TTC549 (cell line): ENCODE measurements around the gene OSBP2.
"Not testable (repeated sequence)": the region's sequence is repeated elsewhere in the genome, so short reads cannot be mapped to it uniquely, and the experiment has no call there.

Source experiments
- FAIRE-seq: peaks from 2 replicates; lab custom pipeline; 2012; peaks lifted over from hg19 to GRCh38; lab: Jason Lieb, UNC

The OSBP2 gene

DNA sequence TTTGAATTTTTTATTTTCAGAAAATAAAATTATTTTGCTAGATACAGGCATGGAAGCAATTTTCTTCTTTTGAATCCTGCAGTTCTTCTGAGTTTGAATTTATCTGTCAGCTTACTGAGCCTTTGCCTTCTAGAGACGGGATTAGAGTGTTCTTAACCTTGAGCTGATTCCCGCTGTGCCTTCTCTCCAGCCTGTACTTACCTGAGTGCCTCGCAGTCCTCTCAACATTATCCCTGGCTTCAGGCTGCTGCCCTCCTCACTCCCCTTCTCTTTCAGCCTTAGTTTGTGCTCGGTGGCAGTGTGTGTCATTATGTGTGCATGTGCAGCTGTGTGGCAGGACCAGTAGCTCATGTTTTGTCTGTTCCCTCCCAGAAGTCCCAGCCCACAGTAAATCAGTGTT lies 24.3 kb downstream of the OSBP2 start:
- FAIRE-seq, result no peak

DNA sequence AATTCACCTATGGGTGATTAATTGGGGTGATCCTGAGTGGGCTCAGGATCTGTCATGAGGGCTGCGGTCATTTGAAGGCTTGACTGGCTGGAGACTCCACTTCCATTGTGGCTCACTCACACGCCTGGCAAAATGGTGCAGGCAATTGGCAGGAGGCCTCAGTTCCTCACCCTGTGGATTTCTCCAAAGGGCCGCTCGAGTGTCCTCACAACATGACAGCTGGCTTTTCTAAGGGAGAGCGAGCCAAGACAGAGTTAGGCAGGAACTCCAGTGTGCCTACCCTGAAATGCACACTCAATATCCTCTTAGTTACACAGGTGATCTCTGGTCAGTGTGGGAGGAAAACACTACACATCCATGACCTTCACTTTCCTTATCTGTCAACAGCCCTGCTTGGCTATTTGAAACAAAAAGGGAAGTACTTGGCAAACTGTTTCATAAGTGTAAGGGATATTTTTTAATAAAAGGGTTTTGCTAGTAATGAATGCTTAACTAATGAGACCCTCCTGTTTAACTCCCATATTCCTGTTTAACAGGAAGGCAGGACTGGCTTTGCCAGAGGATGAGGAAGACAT lies 25.7 kb downstream of the OSBP2 start:
- FAIRE-seq, result no peak

DNA sequence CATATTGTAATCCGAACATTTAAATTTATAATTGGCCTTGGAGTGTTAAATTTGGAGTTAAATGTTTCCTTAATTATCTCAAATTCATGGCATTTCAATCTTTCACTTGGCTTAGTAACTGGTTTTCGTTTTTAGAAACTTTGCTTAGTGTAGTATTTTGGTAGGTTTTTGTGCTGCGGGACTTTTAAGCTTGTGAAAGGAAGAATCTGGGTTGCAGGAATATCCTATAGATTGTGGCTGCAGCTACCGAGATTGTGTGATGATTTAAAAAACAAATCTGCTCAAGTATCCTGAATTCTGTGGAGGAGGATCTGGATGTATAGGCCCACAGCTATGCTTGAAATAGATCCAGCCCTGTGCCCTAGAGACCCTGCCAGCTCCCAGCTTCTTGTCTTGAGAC lies 27.1 kb downstream of the OSBP2 start:
- no peak for FAIRE-seq

DNA sequence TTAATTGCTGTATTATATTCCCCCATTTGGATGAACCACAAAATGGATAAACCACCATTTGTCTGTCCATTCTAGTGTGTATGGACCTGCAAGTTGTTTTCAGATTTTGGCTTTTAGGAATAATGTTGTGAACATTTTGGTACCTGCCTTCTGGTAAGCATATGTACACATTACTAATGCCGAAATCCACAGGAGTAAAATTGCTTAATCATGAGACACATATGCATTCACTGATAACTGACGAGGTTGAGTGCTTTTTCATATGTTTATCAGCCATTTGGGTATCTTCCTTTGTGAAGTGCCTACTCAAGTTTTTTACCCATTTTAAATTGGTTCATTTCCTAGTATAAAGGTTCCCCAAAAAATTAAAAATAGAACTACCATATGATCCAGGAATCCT lies 34.2 kb downstream of the OSBP2 start:
- no peak for FAIRE-seq

DNA sequence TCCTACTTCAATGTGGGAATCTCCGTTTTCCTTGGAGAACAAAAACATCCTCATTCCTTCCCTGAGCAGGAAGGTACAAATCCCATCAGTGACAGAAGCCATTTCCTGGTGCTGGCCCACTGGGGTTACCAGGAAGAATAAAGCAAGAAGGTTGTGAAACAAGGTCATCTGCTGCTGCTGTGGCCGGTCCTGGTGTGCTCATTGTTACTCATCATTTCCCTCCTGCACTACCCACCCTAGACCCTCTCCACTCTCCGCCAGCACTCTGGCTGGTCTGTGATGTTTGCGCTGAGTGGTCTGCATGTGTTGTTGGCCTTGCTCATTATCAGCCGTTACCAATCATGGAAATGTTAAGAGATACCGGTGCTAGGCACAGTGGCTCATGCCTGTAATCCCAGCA lies 37.0 kb downstream of the OSBP2 start:
- FAIRE-seq, result no peak

DNA sequence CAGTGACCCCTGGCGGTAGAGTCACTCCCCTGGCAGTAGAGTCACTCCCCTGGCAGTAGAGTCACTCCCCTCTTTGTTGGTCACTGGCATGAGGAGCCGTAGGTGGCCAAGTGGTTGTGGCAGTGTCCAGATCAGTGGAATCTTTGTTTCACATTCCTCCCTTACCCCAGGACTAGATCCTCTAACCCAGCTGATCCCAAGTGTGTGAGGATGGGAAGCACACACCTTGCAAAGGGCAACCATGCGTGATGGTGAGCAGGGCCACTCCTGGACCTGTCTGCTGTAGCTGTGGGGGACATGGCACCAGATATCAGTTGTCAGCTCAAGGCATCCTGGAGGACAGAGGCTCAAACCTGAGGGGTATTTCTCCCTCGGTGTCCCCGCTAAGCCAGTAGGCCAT lies 37.8 kb downstream of the OSBP2 start:
- FAIRE-seq, result no peak

DNA sequence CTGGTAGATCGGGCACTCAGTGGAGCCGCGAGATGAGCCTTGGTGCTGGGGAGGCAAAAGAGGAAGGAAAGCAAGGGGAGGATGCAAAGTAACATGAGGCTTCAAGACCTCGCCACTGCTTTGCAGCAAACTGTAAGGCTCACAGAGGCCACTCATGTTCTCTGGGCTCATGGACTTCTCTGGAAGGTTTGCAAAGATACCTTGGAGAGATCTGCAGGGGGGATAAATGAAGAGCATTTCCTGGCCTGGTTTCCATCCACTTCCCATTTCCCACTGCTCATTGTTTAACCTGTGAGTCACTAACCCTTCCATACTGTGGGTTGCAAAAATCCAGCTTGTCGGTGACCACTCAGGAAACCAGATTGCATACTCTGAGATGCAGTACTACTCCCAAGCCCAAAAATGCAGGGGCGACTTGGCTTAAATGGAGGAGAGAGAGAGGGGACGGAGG lies 38.5 kb downstream of the OSBP2 start:
- no peak for FAIRE-seq

DNA sequence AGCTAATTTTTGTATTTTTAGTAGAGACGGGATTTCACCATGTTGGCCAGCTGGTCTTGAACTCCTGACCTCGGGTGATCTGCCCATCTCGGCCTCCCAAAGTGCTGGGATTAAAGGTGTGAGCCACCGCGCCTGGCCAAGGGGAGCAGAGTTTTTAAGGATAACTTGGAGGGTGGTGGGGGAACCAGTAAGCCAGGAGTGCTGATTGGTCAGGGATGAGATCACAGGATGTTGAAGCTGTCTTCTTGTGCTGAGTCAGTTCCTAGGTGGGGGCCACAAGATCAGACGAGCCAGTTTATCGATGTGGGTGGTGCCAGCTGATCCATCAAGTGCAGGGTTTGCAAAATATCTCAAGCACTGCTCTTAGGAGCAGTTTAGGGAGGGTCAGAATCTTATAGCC lies 45.3 kb downstream of the OSBP2 start:
- FAIRE-seq, result not testable (repeated sequence)

DNA sequence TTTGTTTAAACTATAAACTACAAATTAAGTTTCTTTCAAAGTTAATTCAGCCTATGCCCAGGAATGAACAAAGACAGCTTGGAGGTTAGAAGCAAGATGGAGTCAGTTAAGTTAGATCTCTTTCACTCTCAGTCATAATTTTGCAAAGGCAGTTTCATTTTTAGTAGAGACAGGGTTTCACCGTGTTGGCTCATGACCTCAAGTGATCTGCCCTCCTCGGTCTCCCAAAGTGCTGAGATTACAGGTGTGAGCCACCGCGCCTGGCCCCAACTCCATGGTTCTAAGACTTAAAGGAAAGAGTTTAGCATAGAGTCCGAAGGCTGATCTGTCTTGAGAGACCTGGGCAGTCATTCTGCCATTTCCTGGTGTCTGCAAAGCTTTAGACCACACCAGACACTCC lies 45.8 kb downstream of the OSBP2 start:
- not testable (repeated sequence) for FAIRE-seq

DNA sequence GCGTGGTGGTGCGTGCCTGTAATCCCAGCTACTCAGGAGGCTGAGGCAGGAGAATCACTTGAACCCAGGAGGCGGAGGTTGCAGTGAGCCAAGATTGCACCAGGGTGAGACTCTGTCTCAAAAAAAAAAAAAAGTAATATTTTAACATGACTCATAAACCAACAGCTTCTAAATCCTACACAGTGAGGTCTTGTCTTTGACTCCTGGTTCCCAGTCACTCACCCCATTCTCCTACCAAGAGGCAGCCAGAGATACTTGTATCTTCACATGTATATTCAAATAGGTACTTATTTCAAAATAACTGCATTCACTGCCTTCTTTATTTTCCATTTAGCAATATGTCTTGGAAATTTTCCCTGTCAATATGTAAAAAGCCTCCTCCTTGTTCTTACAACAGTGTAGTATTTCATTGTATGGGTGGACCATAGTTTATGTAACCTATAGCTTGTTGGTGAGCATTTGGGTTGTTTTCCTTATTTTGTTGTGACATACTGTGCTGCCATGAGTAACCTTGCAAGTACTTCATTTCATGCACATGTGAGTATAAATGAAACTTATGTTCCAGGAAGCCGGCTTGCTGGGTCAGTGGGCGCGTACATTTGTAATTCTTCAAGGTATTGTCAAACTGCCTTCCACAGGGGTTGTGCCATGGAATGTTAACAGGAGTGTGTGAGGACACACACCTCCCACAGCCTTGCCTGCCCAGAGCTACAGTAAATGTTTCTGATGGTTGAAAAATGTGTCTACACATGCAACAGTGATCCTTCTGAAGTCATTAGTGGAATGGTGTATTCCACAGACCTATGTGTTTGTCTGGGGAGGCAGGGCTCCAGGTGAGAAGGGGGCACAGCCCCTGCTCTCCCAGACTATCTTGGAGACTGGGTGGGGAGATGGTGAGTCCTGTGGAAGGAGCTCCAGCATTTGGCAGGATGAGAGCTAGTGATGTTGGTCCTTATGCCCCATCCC lies 47.9 kb downstream of the OSBP2 start:
- FAIRE-seq, result no peak

DNA sequence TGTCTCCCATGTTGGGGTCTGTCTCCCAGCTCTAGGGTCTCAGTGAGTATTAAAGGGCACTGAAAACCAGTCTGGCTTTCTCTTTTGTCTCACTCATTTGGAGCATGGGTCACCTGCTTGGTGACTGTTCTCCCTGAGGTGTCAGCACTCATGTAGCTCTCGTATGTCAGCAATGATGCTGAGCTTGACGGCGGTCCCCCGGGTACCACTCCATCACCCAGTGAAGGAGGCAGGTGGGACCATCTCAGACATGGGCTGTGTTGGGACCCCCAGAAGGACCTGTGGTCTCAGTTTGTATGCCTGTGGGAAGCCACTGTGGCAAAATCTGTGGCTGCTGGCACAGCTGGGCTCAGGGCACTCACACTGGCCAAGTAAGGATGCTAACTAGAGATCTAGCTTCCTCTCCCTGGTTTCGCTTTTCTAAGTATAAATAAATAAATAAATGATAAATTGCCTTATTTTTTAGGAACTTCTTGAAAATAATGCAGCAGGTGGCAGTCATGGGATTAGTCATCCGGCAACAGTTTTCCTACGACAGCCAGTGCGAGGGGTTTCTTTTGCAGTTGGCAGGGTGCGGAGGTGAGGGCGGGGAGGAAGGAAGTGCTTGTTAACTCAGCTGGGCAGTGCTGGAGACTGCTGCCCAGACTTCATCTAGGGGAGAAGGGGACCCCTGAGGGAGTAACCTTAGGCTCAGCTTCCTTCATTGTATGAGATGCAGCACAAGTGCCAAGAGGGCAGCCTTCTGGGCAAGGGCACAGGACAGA lies 48.8 kb downstream of the OSBP2 start:
- FAIRE-seq, result no peak

DNA sequence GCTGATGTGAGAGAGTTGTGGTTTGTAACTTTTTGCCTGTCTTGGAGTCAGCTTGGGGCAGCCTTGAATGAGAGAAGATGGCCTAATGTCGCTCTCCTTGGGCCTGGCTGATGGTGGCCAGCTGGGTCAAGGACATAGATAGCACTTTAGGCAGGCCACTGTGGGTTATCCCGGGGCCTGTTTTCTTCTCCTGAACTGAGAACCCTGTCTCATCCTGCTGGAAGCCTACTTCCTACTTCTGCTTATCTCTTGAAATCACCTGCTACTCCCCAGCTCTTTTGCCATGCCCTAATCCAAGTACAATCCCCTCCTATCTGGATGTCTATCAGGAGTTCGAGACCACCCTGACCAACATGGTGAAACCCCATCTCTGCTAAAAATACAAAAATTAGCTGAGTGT lies 49.5 kb downstream of the OSBP2 start:
- no peak for FAIRE-seq

DNA sequence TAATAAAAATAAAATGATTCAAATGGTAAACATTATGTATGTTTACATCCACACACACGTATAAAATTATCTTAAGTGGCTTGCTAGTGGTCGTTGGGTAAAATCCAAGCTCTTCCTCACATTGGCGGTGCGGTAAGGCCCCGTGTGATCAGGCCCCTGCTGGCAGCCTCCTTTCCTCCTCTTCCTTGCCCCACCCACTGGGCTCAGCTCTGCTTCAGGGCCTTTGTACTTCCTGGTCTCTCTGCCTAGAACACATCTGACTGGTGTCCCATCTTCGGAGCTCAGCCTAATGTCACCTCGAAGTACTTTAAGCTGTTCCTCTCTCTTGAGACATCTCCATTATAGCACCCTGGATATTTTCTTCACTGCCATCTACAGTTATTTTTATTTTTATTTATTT lies 52.8 kb downstream of the OSBP2 start:
- no peak for FAIRE-seq

DNA sequence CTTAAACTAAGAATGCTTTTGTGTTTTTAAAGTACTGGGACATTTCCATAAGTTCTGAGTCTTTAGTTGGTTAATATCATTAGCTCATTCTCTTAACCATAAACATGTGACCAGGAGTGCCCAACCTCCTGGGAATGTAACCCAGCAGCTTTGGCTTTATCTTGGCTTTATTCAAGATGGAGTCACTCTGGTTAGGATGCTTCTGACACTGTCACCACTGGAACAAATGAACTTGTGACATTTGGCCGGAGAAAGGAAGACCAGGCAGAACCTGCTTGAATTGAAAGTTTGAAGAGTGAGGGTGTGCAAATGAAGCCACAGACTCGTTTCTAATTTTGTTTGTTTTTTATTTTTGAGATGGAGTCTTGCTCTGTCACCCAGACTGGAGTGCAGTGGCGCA lies 54.6 kb downstream of the OSBP2 start:
- FAIRE-seq, result no peak

DNA sequence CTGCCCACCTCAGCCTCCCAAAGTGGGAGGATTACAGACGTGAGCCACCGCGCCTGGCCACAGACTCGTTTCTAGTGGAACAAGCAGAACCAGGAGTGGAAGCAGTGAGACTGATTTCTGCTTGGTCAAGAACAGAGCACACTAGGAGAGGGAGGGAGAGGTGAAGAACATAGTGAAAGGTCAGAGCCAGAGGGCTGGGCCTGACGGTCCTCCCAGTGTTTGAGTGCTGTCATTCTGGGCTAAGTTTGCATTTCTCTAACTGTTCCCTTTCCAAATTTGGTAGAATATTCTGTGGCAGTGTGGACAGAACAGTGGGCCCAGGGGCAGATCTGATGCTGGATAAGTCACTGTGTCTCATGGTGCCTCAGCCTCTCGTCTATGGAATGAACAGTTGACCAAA lies 55.2 kb downstream of the OSBP2 start:
- FAIRE-seq, result no peak

DNA sequence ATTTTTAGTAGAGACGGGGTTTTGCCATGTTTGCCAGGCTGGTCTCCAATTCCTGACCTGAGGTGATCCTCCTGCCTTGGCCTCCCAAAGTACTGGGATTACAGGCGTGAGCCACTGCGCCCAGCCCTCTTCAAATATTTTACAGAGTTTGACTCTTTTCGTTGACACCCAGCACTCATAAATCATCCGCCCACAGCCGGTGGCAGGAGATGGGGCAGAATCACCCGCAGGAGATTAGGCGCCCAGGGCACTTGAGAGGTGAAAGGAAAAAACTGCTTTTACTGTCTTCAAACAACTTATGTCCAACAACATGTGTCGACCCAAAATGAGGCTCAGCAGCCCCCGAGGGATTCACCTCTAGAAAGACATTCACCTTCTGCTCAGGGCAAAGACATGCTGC lies 56.9 kb downstream of the OSBP2 start:
- no peak for FAIRE-seq

DNA sequence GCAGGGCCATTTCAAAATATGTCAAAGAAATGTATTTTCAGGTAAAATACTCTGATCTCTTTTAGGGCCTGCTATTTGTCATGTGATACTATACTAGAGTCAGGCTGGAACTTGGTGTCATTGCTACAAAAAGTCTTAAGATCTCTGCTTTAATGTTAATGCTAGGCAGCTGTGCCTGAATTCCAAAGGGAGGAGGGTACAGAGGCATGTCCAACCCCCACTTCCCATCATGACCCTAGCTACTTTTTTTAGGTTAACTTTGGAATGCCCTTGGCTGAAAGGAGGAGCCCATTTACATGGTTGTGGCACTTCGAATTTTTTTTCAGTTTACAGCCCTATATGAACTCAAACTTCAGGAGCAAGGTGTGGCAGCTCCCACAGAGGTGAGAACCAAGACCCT lies 58.1 kb downstream of the OSBP2 start:
- FAIRE-seq, result no peak

DNA sequence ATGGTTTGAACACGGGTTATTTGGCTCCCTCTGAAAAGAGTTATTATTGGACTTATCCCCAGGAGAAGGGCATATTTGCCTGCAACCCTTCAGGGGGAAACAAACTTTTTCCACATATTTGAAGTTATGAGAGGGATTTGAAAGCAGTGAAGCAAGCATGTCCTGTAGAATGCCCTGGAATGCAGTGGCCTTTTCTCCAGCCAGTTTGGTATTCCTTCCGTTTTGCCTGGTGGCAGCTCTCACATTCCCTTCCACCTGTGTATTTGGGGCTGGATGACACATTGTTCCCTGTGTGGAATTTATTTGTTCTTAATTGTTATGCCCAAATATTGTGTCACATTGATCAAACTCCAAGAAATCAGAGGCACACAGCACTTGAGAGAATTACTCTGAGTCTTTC lies 59.0 kb downstream of the OSBP2 start:
- no peak for FAIRE-seq

DNA sequence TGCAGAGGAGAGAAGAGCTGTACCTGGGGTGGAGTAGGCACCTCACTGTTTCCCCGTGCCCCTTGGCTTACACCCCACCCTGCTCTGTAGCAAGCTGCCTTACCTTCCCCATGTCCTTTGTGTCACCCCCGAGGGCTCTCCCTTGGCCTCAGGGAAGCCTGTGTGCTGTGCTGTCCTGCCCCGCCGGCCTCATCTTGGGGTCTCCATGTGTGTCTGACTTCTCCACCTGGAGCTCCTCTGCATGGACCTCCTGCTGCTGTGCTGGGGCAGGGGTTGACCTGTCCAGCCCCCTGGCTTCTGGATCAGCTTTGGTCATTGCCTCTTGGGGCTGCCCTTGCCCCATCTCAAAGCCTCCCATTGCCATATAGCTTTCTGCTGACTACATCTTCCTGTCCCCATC lies 59.8 kb downstream of the OSBP2 start:
- no peak for FAIRE-seq

DNA sequence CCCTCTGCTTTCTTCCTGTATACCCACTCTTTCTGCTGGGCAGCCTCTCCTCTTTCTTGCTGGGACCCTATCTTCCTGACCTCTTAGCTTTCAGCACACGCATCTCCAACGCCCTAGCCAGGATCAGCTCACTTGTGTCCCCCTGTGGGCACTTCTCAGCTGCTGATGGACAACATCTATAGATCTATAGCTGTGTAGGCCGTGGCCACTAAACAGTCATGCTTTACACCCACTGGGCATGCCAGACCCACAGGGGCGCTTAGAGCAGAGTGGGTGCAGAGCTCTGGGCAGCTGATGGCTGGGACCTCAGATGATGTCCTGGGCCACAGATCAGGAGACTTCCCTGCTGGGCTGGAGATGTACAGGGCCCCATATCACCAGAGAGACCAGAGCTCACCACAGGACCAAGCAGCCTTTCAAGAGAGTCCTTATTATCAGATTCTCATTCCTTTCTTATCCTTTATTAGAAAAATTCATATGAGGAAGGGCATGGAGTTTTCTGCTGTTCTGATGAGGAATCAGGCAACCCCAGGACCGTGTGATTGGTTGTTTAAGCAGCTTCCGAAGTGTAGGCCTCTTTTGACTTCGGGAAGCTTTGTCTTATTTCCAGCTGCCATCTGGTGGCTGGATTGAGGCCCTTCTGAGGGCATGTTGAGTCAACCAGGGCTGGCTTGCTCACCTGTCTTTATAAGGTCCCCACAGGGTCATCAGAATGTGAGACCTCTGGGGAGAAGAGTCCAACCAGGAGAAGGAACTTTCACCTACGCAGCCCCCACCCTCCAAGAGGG lies 60.5 kb downstream of the OSBP2 start:
- no peak for FAIRE-seq

DNA sequence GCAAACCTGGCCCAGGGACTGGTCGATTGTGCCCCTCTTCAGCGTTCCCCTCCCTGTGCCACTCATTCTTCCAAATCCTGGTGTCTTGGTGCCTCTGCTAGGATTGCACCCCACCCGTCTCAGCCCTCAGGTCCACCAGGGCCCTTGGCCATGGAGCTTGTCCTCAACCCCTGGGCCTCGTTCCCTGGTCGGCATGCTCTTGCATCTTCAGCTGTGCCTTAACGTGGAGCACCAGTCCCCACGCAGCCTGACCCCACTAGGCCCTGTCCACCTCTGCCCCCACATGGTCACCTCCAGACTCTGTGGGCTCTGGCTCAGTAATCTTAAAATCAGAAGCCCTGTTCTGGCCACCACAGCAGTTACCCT lies 61.1 kb downstream of the OSBP2 start:
- FAIRE-seq, result no peak
